Measurements from ENCODE around the gene HAGH.

HAGH gene

GRCh38 chr16:1772362-1772907 is 54.2 kb downstream of the HAGH start, which contains the start of gene EME2:
Gene EME2 (plus strand): TSS chr16:1772810. CDS start chr16:1773228, 418 bp downstream.
- peak; percentile 69 for DNase-seq

- no peak for DNase-seq
These were observed 54.7 kb downstream of the HAGH start for GRCh38 chr16:1771864-1772361.

GRCh38 chr16:1771188-1771863 is 55.3 kb downstream of the HAGH start, which contains the start of gene NME3:
Gene NME3 (minus strand): TSS chr16:1771543. CDS start chr16:1771534, 9 bp downstream.
- peak; percentile 89 for DNase-seq

DNA sequence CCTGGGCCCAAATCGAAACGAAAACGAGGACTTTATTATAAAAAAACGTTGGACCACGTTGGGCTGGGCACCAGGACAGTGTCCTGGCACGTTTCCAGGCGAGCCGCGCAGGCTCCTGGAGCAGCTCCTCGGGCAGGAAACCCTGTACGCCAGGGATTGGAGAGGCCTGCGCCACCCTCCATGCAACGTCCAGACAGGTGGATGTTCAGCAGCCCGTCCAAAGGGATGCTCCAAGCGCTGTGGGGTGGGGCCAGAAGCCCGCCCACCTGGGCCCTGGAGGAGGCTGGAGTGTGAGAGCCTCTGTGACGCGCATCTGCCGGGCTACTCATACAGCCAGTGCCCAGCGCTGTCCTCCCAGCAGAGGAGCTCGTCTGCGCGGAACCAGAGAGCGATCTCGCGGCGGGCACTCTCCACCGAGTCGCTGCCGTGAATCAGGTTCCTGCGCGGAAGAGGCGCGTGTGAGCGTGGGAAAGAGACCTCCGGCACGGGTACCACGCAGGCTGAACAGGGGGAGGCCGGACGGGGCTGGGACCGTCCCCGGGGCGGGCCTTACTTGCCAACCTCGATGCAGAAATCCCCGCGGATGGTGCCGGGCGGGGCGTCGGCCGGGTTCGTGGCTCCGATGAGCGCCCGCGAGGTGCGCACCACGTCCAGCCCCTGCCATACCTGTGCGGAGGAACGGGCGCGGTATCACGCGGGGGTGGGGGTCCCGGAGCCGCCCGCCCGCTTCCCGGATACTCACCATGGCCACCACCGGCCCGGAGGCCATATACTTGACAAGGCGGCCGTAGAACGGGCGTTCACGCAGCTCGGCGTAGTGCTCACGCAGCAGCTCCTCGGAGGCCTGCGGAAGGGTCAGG is 56.1 kb downstream of the HAGH start:
- DNase-seq: peak; percentile 63

- no peak for DNase-seq
These were observed 57.0 kb downstream of the HAGH start for GRCh38 chr16:1769402-1770300.

DNA sequence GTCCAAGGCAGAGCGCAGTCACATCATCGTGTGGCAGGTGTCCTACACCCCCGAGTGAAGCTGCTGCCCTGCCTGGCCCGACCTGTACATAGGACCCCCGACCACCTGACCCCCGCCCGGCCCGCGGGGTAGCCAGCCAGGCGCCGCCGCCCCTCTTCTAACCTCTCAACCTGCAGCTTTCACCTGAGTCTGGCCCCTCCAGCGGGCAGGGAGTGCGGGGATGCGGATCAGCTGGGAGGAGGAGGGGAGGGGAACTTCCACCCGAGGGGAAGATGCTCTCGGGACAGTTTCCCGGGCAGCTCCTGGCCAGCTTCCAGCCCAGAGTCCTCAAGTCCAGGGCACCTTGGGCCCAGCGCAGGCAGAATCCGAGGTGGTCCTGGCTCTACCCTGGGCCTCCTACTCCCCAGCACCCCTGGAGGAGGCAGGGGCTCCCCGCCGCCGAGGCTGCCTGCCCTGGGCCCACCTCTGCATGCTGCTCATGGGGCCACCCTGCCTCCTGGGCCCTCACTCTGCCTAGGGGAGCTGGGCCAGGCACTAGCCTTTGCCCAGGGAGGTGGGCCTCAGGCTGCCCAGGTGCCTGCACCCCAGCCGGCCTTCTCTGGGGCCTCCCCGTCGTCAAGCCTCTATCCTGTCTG is 57.7 kb downstream of the HAGH start:
- no peak for DNase-seq

GRCh38 chr16:1768061-1768766 is 58.4 kb downstream of the HAGH start:
- DNase-seq: no peak

DNA sequence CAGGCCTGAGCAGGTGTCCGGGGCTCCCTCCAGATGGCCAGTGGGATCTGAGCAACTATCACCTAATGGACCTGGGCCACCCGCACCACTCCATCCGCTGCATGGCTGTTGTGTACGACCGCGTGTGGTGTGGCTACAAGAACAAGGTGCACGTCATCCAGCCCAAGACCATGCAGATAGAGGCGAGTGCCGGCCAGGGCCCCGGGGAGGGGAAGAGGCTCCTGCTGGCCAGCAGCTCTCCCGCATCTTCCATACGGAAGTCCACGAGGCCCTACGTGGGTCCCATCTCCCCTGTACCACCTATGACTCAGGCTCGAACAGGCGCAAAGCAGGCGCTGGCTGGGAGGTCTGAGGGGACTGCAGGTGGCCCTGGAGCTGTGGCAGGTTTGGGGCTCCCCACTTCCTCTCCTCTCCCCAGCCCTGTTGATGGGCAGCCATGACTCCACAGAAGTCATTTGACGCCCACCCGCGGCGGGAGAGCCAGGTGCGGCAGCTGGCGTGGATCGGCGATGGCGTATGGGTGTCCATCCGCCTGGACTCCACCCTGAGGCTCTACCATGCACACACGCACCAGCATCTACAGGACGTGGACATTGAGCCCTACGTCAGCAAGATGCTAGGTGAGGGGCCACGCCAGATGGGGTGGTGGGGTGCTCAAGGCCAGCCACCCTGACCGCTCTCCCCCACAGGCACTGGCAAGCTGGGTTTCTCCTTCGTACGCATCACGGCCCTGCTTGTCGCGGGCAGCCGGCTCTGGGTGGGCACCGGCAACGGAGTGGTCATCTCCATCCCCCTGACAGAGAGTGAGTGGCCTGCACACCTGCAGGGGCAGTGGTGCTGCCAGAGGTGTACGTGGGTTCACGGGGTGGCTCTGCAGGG is 59.3 kb downstream of the HAGH start:
- DNase-seq: no peak

- DNase-seq: no peak
These were observed 59.9 kb downstream of the HAGH start for GRCh38 chr16:1766701-1767100.

- DNase-seq: no peak
These were observed 60.4 kb downstream of the HAGH start for GRCh38 chr16:1766231-1766630.

- no peak for DNase-seq
These were observed 60.8 kb downstream of the HAGH start for GRCh38 chr16:1765826-1766225.

- DNase-seq: no peak
These were observed 61.7 kb downstream of the HAGH start for GRCh38 chr16:1764971-1765370.

- no peak for DNase-seq
These were observed 62.8 kb downstream of the HAGH start for GRCh38 chr16:1763521-1764511.

GRCh38 chr16:1762879-1763520 is 63.6 kb downstream of the HAGH start:
- DNase-seq: no peak

DNA sequence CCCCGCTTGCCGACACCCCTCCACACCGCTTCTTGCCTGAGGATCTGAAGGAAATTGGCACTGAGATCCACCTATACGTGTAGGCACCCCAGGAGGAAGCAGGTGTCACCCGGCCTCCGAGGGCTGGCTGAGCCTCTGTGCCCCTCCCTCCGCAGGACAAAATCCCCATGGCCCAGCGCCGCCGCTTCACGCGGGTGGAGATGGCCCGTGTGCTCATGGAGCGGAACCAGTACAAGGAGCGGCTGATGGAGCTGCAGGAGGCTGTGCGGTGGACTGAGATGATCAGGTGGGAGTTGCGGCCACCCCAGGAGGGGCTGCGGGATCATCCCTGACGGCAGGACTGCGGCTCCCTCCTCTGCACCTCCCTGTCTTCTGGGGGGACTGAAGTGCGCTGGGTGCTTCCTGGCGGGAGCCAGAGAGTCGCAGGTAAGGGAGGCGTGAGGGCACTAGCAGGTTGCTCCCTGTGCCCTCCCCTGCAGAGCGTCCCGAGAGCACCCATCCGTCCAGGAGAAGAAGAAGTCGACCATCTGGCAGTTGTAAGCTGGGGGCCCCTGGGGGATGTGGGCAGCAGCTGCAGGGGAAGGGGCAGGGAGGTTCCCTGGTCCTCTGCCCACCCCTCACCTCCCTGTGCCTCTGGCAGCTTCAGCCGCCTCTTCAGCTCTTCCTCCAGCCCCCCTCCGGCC is 64.3 kb downstream of the HAGH start:
- DNase-seq: no peak

- no peak for DNase-seq
These were observed 64.9 kb downstream of the HAGH start for GRCh38 chr16:1761751-1762150.

GRCh38 chr16:1760911-1761310 is 65.7 kb downstream of the HAGH start:
- DNase-seq: no peak

GRCh38 chr16:1759511-1759910 is 67.1 kb downstream of the HAGH start:
- no peak for DNase-seq

All from stimulated activated CD8-positive, alpha-beta memory T cell treated with anti-CD3 and anti-CD28 coated beads, Interleukin-4, amount 100 ng/mL, for 48 hours (primary cell).